ENCODE measurements around the gene MXD3.

The MXD3 gene

DNA sequence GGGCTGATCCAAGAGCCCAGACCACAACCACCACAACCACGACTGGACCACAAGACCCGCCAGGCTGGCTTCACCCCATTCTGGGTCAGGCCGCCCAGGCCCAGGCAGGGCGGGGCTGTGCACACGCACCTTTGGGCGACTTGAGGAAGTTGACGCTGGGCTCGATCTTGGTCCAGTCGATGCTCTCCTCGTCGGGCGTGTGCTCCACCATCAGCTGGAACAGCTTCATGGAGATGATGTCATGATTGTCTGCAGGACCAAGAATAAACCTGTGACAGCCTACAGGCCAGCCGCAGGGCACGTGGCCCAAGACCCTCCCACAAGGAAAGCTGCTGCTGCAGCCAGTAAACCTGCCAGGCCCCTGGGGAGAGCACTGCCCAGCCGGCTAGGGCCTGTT, 22.5 kb upstream of the MXD3 start:
- Histone ChIP-seq H3K9me3 (ENCODE audit: low read length) (no peaks in the 10 kb centered on the region), H3K9ac (ENCODE audit: low read length) (no peak overlapping the region), H3K27ac (ENCODE audit: low read depth, low read length, poor library complexity, severe bottlenecking) (no peak overlapping the region), H4K20me1 (ENCODE audit: insufficient read depth, low read length) (no peaks in the 10 kb centered on the region), H3K4me2 (ENCODE audit: low read length) (no peak overlapping the region), H3K4me3 (ENCODE audit: low read depth, low read length, poor library complexity, severe bottlenecking) (no peak overlapping the region), H3K79me2 (ENCODE audit: insufficient read depth, low read length) (0 out of 2 replicates have a peak, but pooled peaks cover under 1% of the 10 kb centered on the region), H3K27me3 (ENCODE audit: insufficient read depth, low read length) (no peaks in the 10 kb centered on the region), H3K9me2 (ENCODE audit: low read depth, low read length) (no peaks in the 10 kb centered on the region), H3K4me1 (ENCODE audit: insufficient read depth, low read length, severe bottlenecking) (no peaks in the 10 kb centered on the region), H2AFZ (ENCODE audit: low read length) (no peak overlapping the region), H3K36me3 (ENCODE audit: insufficient read depth, low read length) (peaks cover 85% of the 10 kb centered on the region), H3F3A (ENCODE audit: insufficient read depth, low read length) (no peaks in the 10 kb centered on the region)
- no peak for TF ChIP-seq EZH2 (IDR thresholded peaks at IDR 0.05; ENCODE audit: borderline replicate concordance, low read length)
- TF ChIP-seq, protein P1, sequence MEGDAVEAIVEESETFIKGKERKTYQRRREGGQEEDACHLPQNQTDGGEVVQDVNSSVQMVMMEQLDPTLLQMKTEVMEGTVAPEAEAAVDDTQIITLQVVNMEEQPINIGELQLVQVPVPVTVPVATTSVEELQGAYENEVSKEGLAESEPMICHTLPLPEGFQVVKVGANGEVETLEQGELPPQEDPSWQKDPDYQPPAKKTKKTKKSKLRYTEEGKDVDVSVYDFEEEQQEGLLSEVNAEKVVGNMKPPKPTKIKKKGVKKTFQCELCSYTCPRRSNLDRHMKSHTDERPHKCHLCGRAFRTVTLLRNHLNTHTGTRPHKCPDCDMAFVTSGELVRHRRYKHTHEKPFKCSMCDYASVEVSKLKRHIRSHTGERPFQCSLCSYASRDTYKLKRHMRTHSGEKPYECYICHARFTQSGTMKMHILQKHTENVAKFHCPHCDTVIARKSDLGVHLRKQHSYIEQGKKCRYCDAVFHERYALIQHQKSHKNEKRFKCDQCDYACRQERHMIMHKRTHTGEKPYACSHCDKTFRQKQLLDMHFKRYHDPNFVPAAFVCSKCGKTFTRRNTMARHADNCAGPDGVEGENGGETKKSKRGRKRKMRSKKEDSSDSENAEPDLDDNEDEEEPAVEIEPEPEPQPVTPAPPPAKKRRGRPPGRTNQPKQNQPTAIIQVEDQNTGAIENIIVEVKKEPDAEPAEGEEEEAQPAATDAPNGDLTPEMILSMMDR (IDR thresholded peaks at IDR 0.05; ENCODE audit: low read length), result no peak

DNA sequence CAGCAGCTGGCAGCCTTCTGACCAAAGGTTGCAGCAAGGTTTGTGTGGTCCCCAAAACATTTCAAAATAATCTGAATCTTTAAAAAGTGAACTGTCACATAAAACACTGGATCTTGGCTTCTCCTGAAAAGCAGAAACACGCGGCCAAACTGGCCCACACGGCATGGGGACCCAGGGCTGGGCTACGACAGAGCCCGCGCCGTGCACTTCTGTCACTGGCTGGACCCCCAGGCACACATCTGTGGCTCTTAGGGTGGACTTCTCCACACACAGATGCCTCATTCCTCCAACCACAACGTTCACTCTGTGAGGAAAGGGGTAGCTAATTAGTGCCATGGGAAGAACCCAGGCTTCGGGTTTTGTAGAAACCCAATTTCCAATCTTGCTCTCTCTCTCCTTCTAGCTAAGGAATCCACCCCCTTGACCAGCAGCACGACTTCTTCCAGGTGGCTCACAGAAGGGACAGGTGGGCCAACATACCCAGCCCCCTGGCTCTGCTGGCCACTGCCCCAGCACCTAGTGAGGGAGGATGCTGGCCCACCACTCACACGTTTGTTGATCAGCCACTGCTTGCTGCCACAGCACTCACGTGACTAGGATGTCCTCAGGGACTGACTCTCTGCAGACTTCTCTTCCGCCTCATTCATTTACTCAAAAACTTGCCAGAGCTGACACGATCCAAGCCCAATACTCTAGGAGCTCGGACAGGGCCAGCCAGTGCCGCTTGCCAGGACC, 21.9 kb upstream of the MXD3 start:
- H3K27me3 ChIP-seq (ENCODE audit: insufficient read depth, low read length), result no peaks in the 10 kb centered on the region
- H3K36me3 ChIP-seq (ENCODE audit: insufficient read depth, low read length), result peaks cover 79% of the 10 kb centered on the region
- no peaks in the 10 kb centered on the region for H3K79me2 ChIP-seq (ENCODE audit: insufficient read depth, low read length)
- no peak overlapping the region for H2AFZ ChIP-seq (ENCODE audit: low read length)
- no peaks in the 10 kb centered on the region for H3K9me2 ChIP-seq (ENCODE audit: low read depth, low read length)
- no peaks in the 10 kb centered on the region for H3F3A ChIP-seq (ENCODE audit: insufficient read depth, low read length)
- TF ChIP-seq, protein P1 (IDR thresholded peaks at IDR 0.05; ENCODE audit: low read length), result no peak
- no peak for TF ChIP-seq EZH2 (IDR thresholded peaks at IDR 0.05; ENCODE audit: borderline replicate concordance, low read length)
- no peak overlapping the region for H3K9ac ChIP-seq (ENCODE audit: low read length)
- H4K20me1 ChIP-seq (ENCODE audit: insufficient read depth, low read length), result no peaks in the 10 kb centered on the region
- H3K4me1 ChIP-seq (ENCODE audit: insufficient read depth, low read length, severe bottlenecking), result no peaks in the 10 kb centered on the region
- no peaks in the 10 kb centered on the region for H3K9me3 ChIP-seq (ENCODE audit: low read length)
- no peak overlapping the region for H3K27ac ChIP-seq (ENCODE audit: low read depth, low read length, poor library complexity, severe bottlenecking)
- no peak overlapping the region for H3K4me3 ChIP-seq (ENCODE audit: low read depth, low read length, poor library complexity, severe bottlenecking)
- no peak overlapping the region for H3K4me2 ChIP-seq (ENCODE audit: low read length)

- no peaks in the 10 kb centered on the region for H3K79me2 ChIP-seq (ENCODE audit: insufficient read depth, low read length)
- no peak overlapping the region for H3K27ac ChIP-seq (ENCODE audit: low read depth, low read length, poor library complexity, severe bottlenecking)
- H3K4me2 ChIP-seq (ENCODE audit: low read length), result no peak overlapping the region
- H3F3A ChIP-seq (ENCODE audit: insufficient read depth, low read length), result no peaks in the 10 kb centered on the region
- no peak overlapping the region for H2AFZ ChIP-seq (ENCODE audit: low read length)
- H3K27me3 ChIP-seq (ENCODE audit: insufficient read depth, low read length), result no peaks in the 10 kb centered on the region
- H3K4me1 ChIP-seq (ENCODE audit: insufficient read depth, low read length, severe bottlenecking), result no peaks in the 10 kb centered on the region
- H3K36me3 ChIP-seq (ENCODE audit: insufficient read depth, low read length), result peaks cover 72% of the 10 kb centered on the region
- no peak overlapping the region for H3K4me3 ChIP-seq (ENCODE audit: low read depth, low read length, poor library complexity, severe bottlenecking)
- H3K9ac ChIP-seq (ENCODE audit: low read length), result no peak overlapping the region
- no peaks in the 10 kb centered on the region for H3K9me3 ChIP-seq (ENCODE audit: low read length)
- no peaks in the 10 kb centered on the region for H3K9me2 ChIP-seq (ENCODE audit: low read depth, low read length)
- TF ChIP-seq, protein P1 (IDR thresholded peaks at IDR 0.05; ENCODE audit: low read length), result no peak
- TF ChIP-seq EZH2 (IDR thresholded peaks at IDR 0.05; ENCODE audit: borderline replicate concordance, low read length), result no peak
- no peaks in the 10 kb centered on the region for H4K20me1 ChIP-seq (ENCODE audit: insufficient read depth, low read length)
Measured at GRCh38 chr5:177332896-177333260, 21.2 kb upstream of the MXD3 start.

Data from OCI-LY1 (cell line).